Hepatocyte (in vitro differentiated cells): ENCODE data around the gene CD93. TPM values are rescaled to one million over a fixed set of nuclear protein-coding genes. Genes with fewer than 3 reads are reported as not detected.

Experiments used
- DNase-seq: peaks from one replicate; pipeline ENCODE4 v3.0.0-alpha.2; 2016; ENCODE audit warnings: low spot score
- H2AFZ ChIP-seq: fragments of 200-600 bp; sonication (generic); 2 replicates; pipeline ENCODE4 v1.6.0; 2016; ENCODE audit warnings: antibody characterized with exemption, mild to moderate bottlenecking
- H3K27ac ChIP-seq: fragments of 200-600 bp; sonication (generic); 2 replicates; pipeline ENCODE4 v1.5.1; 2016; ENCODE audit warnings: mild to moderate bottlenecking
- H3K27me3 ChIP-seq: fragments of 200-600 bp; sonication (generic); 2 replicates; pipeline ENCODE4 v1.6.1; 2016
- H3K36me3 ChIP-seq: fragments of 200-600 bp; sonication (generic); replicated peaks from 2 replicates; pipeline ENCODE4 v1.5.1; 2016; ENCODE audit warnings: low read depth; ENCODE audit not compliant: insufficient read depth
- H3K4me1 ChIP-seq: fragments of 200-600 bp; sonication (generic); 2 replicates; pipeline ENCODE4 v1.5.1; 2016; ENCODE audit warnings: mild to moderate bottlenecking, moderate library complexity; ENCODE audit not compliant: insufficient read depth
- H3K4me2 ChIP-seq: fragments of 200-600 bp; sonication (generic); 2 replicates; pipeline ENCODE4 v1.6.0; 2016
- H3K4me3 ChIP-seq: fragments of 200-600 bp; sonication (generic); 2 replicates; pipeline ENCODE4 v1.5.1; 2016; ENCODE audit warnings: mild to moderate bottlenecking
- H3K79me2 ChIP-seq: fragments of 200-600 bp; sonication (generic); 2 replicates; pipeline ENCODE4 v1.6.0; 2017; ENCODE audit warnings: mild to moderate bottlenecking
- H3K9me2 ChIP-seq: fragments of 200-600 bp; sonication (generic); replicated peaks from 2 replicates; pipeline ENCODE4 v1.6.0; 2017; ENCODE audit warnings: mild to moderate bottlenecking; ENCODE audit not compliant: insufficient read depth
- H3K9me3 ChIP-seq: fragments of 200-600 bp; sonication (generic); 2 replicates; pipeline ENCODE4 v1.5.1; 2016; ENCODE audit warnings: low read depth, mild to moderate bottlenecking
- H4K20me1 ChIP-seq: fragments of 200-600 bp; sonication (generic); 2 replicates; pipeline ENCODE4 v1.6.0; 2016; ENCODE audit warnings: mild to moderate bottlenecking; ENCODE audit not compliant: insufficient read depth, poor library complexity, severe bottlenecking
- CTCF ChIP-seq: fragments of 200-600 bp; sonication (generic); IDR thresholded peaks from 2 replicates; pipeline ENCODE4 v1.5.1; 2016; ENCODE audit warnings: antibody characterized with exemption, mild to moderate bottlenecking; ENCODE audit not compliant: poor library complexity
- EZH2 ChIP-seq: fragments of 200-600 bp; sonication (generic); IDR thresholded peaks from 2 replicates; pipeline ENCODE4 v1.6.1; 2016; ENCODE audit warnings: antibody characterized with exemption, mild to moderate bottlenecking, borderline replicate concordance
- EZH2phosphoT487 ChIP-seq: fragments of 200-600 bp; sonication (generic); IDR thresholded peaks from one replicate; pipeline ENCODE4 v1.6.1; 2018; ENCODE audit warnings: antibody characterized with exemption, mild to moderate bottlenecking, low read depth, moderate library complexity; ENCODE audit not compliant: unreplicated experiment, severe bottlenecking
- WGBS: methylation state at CpG from one replicate; pipeline ENCODE4 v1.1.6; 2016; ENCODE audit warnings: low lambda C conversion rate; ENCODE audit errors: missing lambda C conversion rate; 5-methylcytosine and 5-hydroxymethylcytosine counted together
- polyA plus RNA-seq: library from polyadenylated mRNA; unstranded; fragments of >200 nt; fragmentation: Nextera tagmentation; extraction: Ambion mirVana; gene quantifications from 2 replicates; pipeline ENCODE4 v1.2.1, GENCODE V29; 2016
- total RNA-seq: library from RNA; depleted of rRNA; stranded (reverse); fragments of >200 nt; gene quantifications from 2 replicates; pipeline ENCODE4 v1.2.3, GENCODE V29; 2014

Gene CD93
- total and polyA plus RNA-seq, 2 experiments from 2014 or later, result 0.07 to 2.1 TPM

GRCh38 chr20:23127506-23128279, 41.6 kb upstream of the CD93 start:
- Histone ChIP-seq H3K4me1 (peaks cover 19% of the 10 kb centered on the region), H3K9me2 (no peaks in the 10 kb centered on the region), H3K4me2 (no peak overlapping the region), H3K79me2 (no peaks in the 10 kb centered on the region), H2AFZ (no peak overlapping the region), H3K4me3 (no peak overlapping the region), H3K9me3 (no peaks in the 10 kb centered on the region), H4K20me1 (no peaks in the 10 kb centered on the region), H3K27ac (no peak overlapping the region), H3K36me3 (no peaks in the 10 kb centered on the region), H3K27me3 (no peaks in the 10 kb centered on the region)
- TF ChIP-seq EZH2 (no peak), EZH2phosphoT487 (no peak), CTCF (no peak)
- WGBS, result 93% methylated on average over 14 of the region's 14 CpGs
- DNase-seq, result no peak

GRCh38 chr20:23126281-23127061, 40.3 kb upstream of the CD93 start:
- no peak overlapping the region for H2AFZ ChIP-seq
- no peaks in the 10 kb centered on the region for H4K20me1 ChIP-seq
- H3K36me3 ChIP-seq, result no peaks in the 10 kb centered on the region
- H3K27me3 ChIP-seq, result no peaks in the 10 kb centered on the region
- no peak for DNase-seq
- H3K9me3 ChIP-seq, result no peaks in the 10 kb centered on the region
- H3K4me1 ChIP-seq, result peaks cover 25% of the 10 kb centered on the region
- TF ChIP-seq EZH2phosphoT487 (no peak), EZH2 (no peak), CTCF (no peak)
- H3K79me2 ChIP-seq, result no peaks in the 10 kb centered on the region
- 93% methylated on average over 12 of the region's 12 CpGs for WGBS
- H3K9me2 ChIP-seq, result no peaks in the 10 kb centered on the region
- H3K4me2 ChIP-seq, result no peak overlapping the region
- H3K27ac ChIP-seq, result no peak overlapping the region
- H3K4me3 ChIP-seq, result no peak overlapping the region

GRCh38 chr20:23125625-23126191, 39.6 kb upstream of the CD93 start:
- H3K27ac ChIP-seq, result no peak overlapping the region
- DNase-seq, result peak; percentile 48

More at GRCh38 chr20:23125625-23126191, 39.6 kb upstream of the CD93 start:
- Histone ChIP-seq H2AFZ (no peak overlapping the region), H3K79me2 (no peaks in the 10 kb centered on the region), H3K9me2 (no peaks in the 10 kb centered on the region), H3K9me3 (no peaks in the 10 kb centered on the region), H3K4me3 (no peak overlapping the region), H3K27me3 (no peaks in the 10 kb centered on the region), H3K36me3 (no peaks in the 10 kb centered on the region), H3K4me2 (no peak overlapping the region), H4K20me1 (no peaks in the 10 kb centered on the region), H3K4me1 (peaks cover 28% of the 10 kb centered on the region)
- 96% methylated on average over 5 of the region's 5 CpGs for WGBS
- no peak for TF ChIP-seq EZH2
- TF ChIP-seq CTCF, result no peak
- TF ChIP-seq EZH2phosphoT487, result no peak
